Medulla oblongata (tissue), 1 donor: ENCODE measurements around the gene MYL12B.
"Not testable (repeated sequence)": the region's sequence is repeated elsewhere in the genome, so short reads cannot be mapped to it uniquely, and the experiment has no call there.

Experiments
- DNase-seq: peaks from one replicate; pipeline ENCODE4 v3.0.0-alpha.2; 2015; ENCODE audit errors: extremely low spot score

MYL12B gene

GRCh38 chr18:3262234-3263131, 550 bp downstream of the MYL12B start:
- no peak for DNase-seq

GRCh38 chr18:3263132-3263700, 1.3 kb downstream of the MYL12B start:
- DNase-seq: no peak

GRCh38 chr18:3264362-3264761, 2.4 kb downstream of the MYL12B start:
- no peak for DNase-seq

GRCh38 chr18:3265564-3266033, 3.7 kb downstream of the MYL12B start:
- no peak for DNase-seq

GRCh38 chr18:3266062-3266608, 4.2 kb downstream of the MYL12B start:
- DNase-seq: no peak

GRCh38 chr18:3268306-3268705, 6.4 kb downstream of the MYL12B start:
- DNase-seq: no peak

- DNase-seq: no peak
Observed at GRCh38 chr18:3269241-3269913, 7.4 kb downstream of the MYL12B start.

- DNase-seq: no peak
Observed at GRCh38 chr18:3269914-3270299, 8.0 kb downstream of the MYL12B start.

- no peak for DNase-seq
Observed at GRCh38 chr18:3273042-3273441, 11.1 kb downstream of the MYL12B start.

- DNase-seq: not testable (repeated sequence)
Observed at GRCh38 chr18:3277643-3278213, 15.8 kb downstream of the MYL12B start.

- DNase-seq: no peak
Observed at GRCh38 chr18:3279201-3280185, 17.6 kb downstream of the MYL12B start.

- peak; percentile 92 for DNase-seq
Observed at GRCh38 chr18:3281456-3282400, 19.8 kb downstream of the MYL12B start.

- peak; percentile 38 for DNase-seq
Observed at GRCh38 chr18:3283253-3283863, 21.4 kb downstream of the MYL12B start.

GRCh38 chr18:3283908-3284307, 22.0 kb downstream of the MYL12B start:
- DNase-seq: peak; percentile 48

GRCh38 chr18:3284501-3284900, 22.6 kb downstream of the MYL12B start:
- no peak for DNase-seq

- no peak for DNase-seq
Observed at GRCh38 chr18:3286159-3286558, 24.2 kb downstream of the MYL12B start.

GRCh38 chr18:3293196-3293951, 31.4 kb downstream of the MYL12B start:
- DNase-seq: no peak

GRCh38 chr18:3294435-3295080, 32.6 kb downstream of the MYL12B start:
- DNase-seq: no peak
